Nephron (organoid): ENCODE results near the gene SLCO2A1.

Source experiments
- H3K27ac Mint-ChIP-seq, 3 experiments: 2 replicates each; pipeline ENCODE4 v1.8.0; 2020; ENCODE audit warnings: mixed read lengths in 3 of 3, mild to moderate bottlenecking in 2 of 3, moderate library complexity in 1 of 3
- H3K27me3 Mint-ChIP-seq: 2 replicates; pipeline ENCODE4 v1.8.0; 2021; ENCODE audit warnings: low read depth, mild to moderate bottlenecking, moderate library complexity, mixed read lengths
- H3K36me3 Mint-ChIP-seq: 2 replicates; pipeline ENCODE4 v1.8.0; 2020; ENCODE audit warnings: low read depth, mixed read lengths
- H3K4me1 Mint-ChIP-seq: 2 replicates; pipeline ENCODE4 v1.8.0; 2020; ENCODE audit warnings: mixed read lengths
- H3K4me3 Mint-ChIP-seq, 3 experiments: 2 replicates each; pipeline ENCODE4 v1.8.0; 2020; ENCODE audit warnings: mild to moderate bottlenecking in 3 of 3, mixed read lengths in 3 of 3, moderate library complexity in 2 of 3
- H3K9me3 Mint-ChIP-seq: 2 replicates; pipeline ENCODE4 v1.8.0; 2020; ENCODE audit warnings: mixed read lengths
- TF ChIP-seq, protein P1 (sequence below), 3 experiments: fragments of 200-600 bp; sonication (generic); IDR thresholded peaks; one replicate each; pipeline ENCODE4 v1.5.0; 2021; ENCODE audit warnings: antibody characterized with exemption in 3 of 3; ENCODE audit not compliant: unreplicated experiment in 3 of 3

Gene SLCO2A1

DNA sequence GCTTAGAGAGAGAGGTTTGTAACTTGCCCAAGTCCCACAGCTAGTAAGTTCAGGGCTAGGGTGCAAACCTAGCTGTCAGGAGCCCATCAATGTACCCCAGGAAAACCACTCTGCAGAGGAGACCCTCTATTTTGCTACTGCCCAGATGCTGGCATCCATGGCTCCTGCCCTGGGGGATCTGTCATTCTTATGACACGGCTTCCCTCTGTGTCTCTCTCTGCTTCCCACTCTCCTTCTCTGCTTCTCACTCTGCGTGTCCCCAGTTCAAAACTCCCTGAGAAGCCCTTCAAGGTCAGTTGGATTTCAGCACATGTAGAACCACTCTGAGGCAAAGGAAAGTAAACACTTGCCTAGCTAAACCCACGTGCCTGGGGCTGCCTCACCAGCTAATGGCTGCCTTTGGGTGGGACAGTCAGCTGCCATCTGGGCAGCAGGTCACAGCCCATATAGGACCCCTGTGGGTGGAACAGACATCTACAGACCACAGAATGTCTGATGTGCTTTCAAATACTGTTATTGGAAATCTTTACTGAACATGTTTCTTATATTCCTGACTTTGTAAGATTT is 29.4 kb upstream of the SLCO2A1 start:
- peak overlapping the region in 1 of 3 experiments; percentile 44 for H3K27ac Mint-ChIP-seq
- peaks cover 65% of the 10 kb centered on the region for H3K4me1 Mint-ChIP-seq
- TF ChIP-seq, protein P1, sequence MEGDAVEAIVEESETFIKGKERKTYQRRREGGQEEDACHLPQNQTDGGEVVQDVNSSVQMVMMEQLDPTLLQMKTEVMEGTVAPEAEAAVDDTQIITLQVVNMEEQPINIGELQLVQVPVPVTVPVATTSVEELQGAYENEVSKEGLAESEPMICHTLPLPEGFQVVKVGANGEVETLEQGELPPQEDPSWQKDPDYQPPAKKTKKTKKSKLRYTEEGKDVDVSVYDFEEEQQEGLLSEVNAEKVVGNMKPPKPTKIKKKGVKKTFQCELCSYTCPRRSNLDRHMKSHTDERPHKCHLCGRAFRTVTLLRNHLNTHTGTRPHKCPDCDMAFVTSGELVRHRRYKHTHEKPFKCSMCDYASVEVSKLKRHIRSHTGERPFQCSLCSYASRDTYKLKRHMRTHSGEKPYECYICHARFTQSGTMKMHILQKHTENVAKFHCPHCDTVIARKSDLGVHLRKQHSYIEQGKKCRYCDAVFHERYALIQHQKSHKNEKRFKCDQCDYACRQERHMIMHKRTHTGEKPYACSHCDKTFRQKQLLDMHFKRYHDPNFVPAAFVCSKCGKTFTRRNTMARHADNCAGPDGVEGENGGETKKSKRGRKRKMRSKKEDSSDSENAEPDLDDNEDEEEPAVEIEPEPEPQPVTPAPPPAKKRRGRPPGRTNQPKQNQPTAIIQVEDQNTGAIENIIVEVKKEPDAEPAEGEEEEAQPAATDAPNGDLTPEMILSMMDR (IDR thresholded peaks at IDR 0.05; ENCODE audit: unreplicated experiment in 3 of 3), result no peak
- H3K9me3 Mint-ChIP-seq, result no peaks in the 10 kb centered on the region
- H3K27me3 Mint-ChIP-seq, result peaks cover 14% of the 10 kb centered on the region
- no peak overlapping the region for H3K4me3 Mint-ChIP-seq
- no peaks in the 10 kb centered on the region for H3K36me3 Mint-ChIP-seq

GRCh38 chr3:134057654-134058110 is 28.0 kb upstream of the SLCO2A1 start:
- TF ChIP-seq, protein P1 (IDR thresholded peaks at IDR 0.05; ENCODE audit: unreplicated experiment in 3 of 3), result no peak
- no peaks in the 10 kb centered on the region for H3K36me3 Mint-ChIP-seq
- peaks cover 58% of the 10 kb centered on the region for H3K4me1 Mint-ChIP-seq
- peaks cover 14% of the 10 kb centered on the region for H3K27me3 Mint-ChIP-seq
- H3K4me3 Mint-ChIP-seq, result no peak overlapping the region
- H3K9me3 Mint-ChIP-seq, result no peaks in the 10 kb centered on the region
- H3K27ac Mint-ChIP-seq, result peak overlapping the region in 2 of 3 experiments; percentile 4 to 40

- peak overlapping the region in 1 of 3 experiments; percentile 73 for H3K27ac Mint-ChIP-seq
- H3K9me3 Mint-ChIP-seq, result no peaks in the 10 kb centered on the region
- peaks cover 52% of the 10 kb centered on the region for H3K4me1 Mint-ChIP-seq
- TF ChIP-seq, protein P1 (IDR thresholded peaks at IDR 0.05; ENCODE audit: unreplicated experiment in 3 of 3), result no peak
- H3K27me3 Mint-ChIP-seq, result peaks cover 14% of the 10 kb centered on the region
- no peaks in the 10 kb centered on the region for H3K36me3 Mint-ChIP-seq
- no peak overlapping the region for H3K4me3 Mint-ChIP-seq
These were observed 27.4 kb upstream of the SLCO2A1 start for GRCh38 chr3:134057006-134057653.

DNA sequence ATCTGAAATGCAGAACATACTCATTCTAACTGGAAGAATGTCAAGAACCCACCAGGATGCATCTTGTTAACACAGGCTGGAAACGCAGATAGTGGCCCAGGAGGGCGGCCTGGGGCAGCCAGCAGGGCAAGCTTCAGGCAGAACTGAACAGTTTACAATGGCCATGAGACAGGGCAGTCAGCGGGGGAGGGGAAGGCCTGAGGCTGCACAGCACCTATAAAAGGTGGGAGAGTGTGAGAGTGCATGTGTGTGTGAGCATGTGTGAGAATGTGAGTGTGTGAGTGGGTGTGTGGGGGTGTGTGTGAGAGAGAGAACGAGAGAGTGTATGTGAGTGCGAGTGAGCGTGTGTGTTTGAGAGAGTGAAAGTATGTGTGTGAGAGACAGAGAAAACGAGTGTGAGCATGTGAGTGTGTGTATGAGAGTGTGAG is 26.8 kb upstream of the SLCO2A1 start:
- Mint-ChIP-seq H3K4me3 (no peak overlapping the region), H3K27ac (peak overlapping the region in 1 of 3 experiments; percentile 73), H3K4me1 (peaks cover 46% of the 10 kb centered on the region), H3K27me3 (peaks cover 14% of the 10 kb centered on the region), H3K36me3 (no peaks in the 10 kb centered on the region), H3K9me3 (no peaks in the 10 kb centered on the region)
- TF ChIP-seq, protein P1 (IDR thresholded peaks at IDR 0.05; ENCODE audit: unreplicated experiment in 3 of 3), result no peak

GRCh38 chr3:134055661-134056060 is 25.9 kb upstream of the SLCO2A1 start:
- H3K27me3 Mint-ChIP-seq, result peaks cover 11% of the 10 kb centered on the region
- no peaks in the 10 kb centered on the region for H3K9me3 Mint-ChIP-seq
- H3K36me3 Mint-ChIP-seq, result no peaks in the 10 kb centered on the region
- no peak overlapping the region for H3K27ac Mint-ChIP-seq
- TF ChIP-seq, protein P1 (IDR thresholded peaks at IDR 0.05; ENCODE audit: unreplicated experiment in 3 of 3), result no peak
- H3K4me3 Mint-ChIP-seq, result no peak overlapping the region
- peaks cover 39% of the 10 kb centered on the region for H3K4me1 Mint-ChIP-seq

DNA sequence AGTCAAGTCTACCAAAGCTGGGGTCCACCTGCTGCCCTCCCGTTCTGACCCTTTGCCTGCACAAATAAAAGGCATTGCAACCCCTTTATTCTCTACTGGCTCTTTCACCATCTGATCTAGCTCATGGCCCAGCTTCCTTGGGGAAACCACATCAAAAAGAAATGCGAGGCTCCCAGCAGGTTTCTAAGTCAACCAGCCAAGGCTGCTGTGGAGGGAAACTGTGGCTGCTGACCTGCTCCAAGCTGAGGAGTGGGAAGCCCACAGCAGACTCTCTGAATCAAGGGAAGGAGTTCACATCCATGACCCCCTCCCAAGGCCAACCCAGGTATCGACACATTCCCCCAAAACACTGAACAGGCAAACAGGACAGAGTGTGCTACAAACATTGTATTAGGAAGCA is 25.2 kb upstream of the SLCO2A1 start:
- Mint-ChIP-seq H3K4me3 (no peak overlapping the region), H3K4me1 (peaks cover 31% of the 10 kb centered on the region), H3K27me3 (peaks cover 11% of the 10 kb centered on the region), H3K36me3 (no peaks in the 10 kb centered on the region), H3K27ac (no peak overlapping the region), H3K9me3 (no peaks in the 10 kb centered on the region)
- TF ChIP-seq, protein P1 (IDR thresholded peaks at IDR 0.05; ENCODE audit: unreplicated experiment in 3 of 3), result no peak
